ENCODE measurements around the gene CFAP100. TPM values are rescaled to one million over a fixed set of nuclear protein-coding genes. Genes with fewer than 3 reads are reported as not detected.

The CFAP100 gene
- total RNA-seq, 1 donor from 2014 or later = not detected

GRCh38 chr3:126485956-126486355 lies 91.2 kb downstream of the CFAP100 start:
- Histone ChIP-seq H3K4me3 (no peak overlapping the region), H3K27ac (replicated peaks) (no peak overlapping the region), H3K36me3 (no peaks in the 10 kb centered on the region), H3K4me1 (peaks cover 9% of the 10 kb centered on the region), H3K27me3 (ENCODE audit: low read depth) (no peaks in the 10 kb centered on the region), H3K9me3 (replicated peaks) (no peaks in the 10 kb centered on the region)
- intact Hi-C loops (cut with micrococcal nuclease) = no loop called here
- DNase-seq = no peak
- TF ChIP-seq, protein P1, sequence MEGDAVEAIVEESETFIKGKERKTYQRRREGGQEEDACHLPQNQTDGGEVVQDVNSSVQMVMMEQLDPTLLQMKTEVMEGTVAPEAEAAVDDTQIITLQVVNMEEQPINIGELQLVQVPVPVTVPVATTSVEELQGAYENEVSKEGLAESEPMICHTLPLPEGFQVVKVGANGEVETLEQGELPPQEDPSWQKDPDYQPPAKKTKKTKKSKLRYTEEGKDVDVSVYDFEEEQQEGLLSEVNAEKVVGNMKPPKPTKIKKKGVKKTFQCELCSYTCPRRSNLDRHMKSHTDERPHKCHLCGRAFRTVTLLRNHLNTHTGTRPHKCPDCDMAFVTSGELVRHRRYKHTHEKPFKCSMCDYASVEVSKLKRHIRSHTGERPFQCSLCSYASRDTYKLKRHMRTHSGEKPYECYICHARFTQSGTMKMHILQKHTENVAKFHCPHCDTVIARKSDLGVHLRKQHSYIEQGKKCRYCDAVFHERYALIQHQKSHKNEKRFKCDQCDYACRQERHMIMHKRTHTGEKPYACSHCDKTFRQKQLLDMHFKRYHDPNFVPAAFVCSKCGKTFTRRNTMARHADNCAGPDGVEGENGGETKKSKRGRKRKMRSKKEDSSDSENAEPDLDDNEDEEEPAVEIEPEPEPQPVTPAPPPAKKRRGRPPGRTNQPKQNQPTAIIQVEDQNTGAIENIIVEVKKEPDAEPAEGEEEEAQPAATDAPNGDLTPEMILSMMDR (IDR thresholded peaks at IDR 0.05; ENCODE audit: borderline replicate concordance) = no peak

Other genes with a start within 250 kb of the CFAP100 start
- 24.3 TPM for gene ALDH1L1, start 214.3 kb upstream of the CFAP100 start, total RNA-seq
- 44.6 TPM for gene KLF15, start 37.5 kb upstream of the CFAP100 start, total RNA-seq
- gene ZXDC, start 81.0 kb downstream of the CFAP100 start, total RNA-seq = 15.6 TPM
- not detected for gene UROC1, start 122.9 kb downstream of the CFAP100 start, total RNA-seq
- 0.11 TPM for gene CHST13, start 129.2 kb downstream of the CFAP100 start, total RNA-seq
- not detected for gene C3orf22, start 164.0 kb downstream of the CFAP100 start, total RNA-seq

Measured in left ventricle myocardium inferior (tissue), 1 donor.